Right atrium auricular region (tissue), 2 donors: Measurements from ENCODE around the gene TMTC1. TPM values are rescaled to one million over a fixed set of nuclear protein-coding genes. Genes with fewer than 3 reads are reported as not detected.

Source experiments
- DNase-seq: peaks from one replicate; pipeline ENCODE4 v3.0.0-alpha.2; 2019; ENCODE audit warnings: low spot score
- H3K27ac ChIP-seq, 2 donors: fragments of 200-600 bp; sonication (generic); 1 replicate in 1 of 2; 2 replicates in 1 of 2; pipeline ENCODE4 v1.5.1; 2016 to 2019
- H3K27me3 ChIP-seq, 2 donors: fragments of 200-600 bp; sonication (generic); one replicate each; pipeline versions ENCODE4 v1.5.1 to v1.6.0; 2017 to 2019
- H3K36me3 ChIP-seq: fragments of 200-600 bp; sonication (generic); one replicate; pipeline ENCODE4 v1.5.1; 2016
- H3K4me1 ChIP-seq, 2 donors: fragments of 200-600 bp; sonication (generic); one replicate each; pipeline versions ENCODE4 v1.5.1 to v1.6.0; 2017 to 2019
- H3K4me3 ChIP-seq, 2 donors: fragments of 200-600 bp; sonication (generic); 1 replicate in 1 of 2; 2 replicates in 1 of 2; pipeline ENCODE4 v1.5.1; 2017 to 2019; ENCODE audit warnings: mild to moderate bottlenecking in 1 of 2, moderate library complexity in 1 of 2
- H3K9me3 ChIP-seq, 2 donors: fragments of 200-600 bp; sonication (generic); one replicate each; pipeline ENCODE4 v1.5.1; 2019
- total RNA-seq, 2 donors: library from RNA; depleted of rRNA; stranded (reverse); fragments of >200 nt; gene quantifications; one replicate each; pipeline ENCODE4 v1.1.0, GENCODE V29; 2016
- TF ChIP-seq, protein P1 (sequence below), 2 donors: fragments of 200-600 bp; sonication (generic); IDR thresholded peaks; one replicate each; pipeline ENCODE4 v1.5.1; 2019; ENCODE audit warnings: antibody characterized with exemption in 2 of 2

TMTC1 gene
- total RNA-seq, 2 donors from 2014 or later = 60.1 to 60.3 TPM

DNA sequence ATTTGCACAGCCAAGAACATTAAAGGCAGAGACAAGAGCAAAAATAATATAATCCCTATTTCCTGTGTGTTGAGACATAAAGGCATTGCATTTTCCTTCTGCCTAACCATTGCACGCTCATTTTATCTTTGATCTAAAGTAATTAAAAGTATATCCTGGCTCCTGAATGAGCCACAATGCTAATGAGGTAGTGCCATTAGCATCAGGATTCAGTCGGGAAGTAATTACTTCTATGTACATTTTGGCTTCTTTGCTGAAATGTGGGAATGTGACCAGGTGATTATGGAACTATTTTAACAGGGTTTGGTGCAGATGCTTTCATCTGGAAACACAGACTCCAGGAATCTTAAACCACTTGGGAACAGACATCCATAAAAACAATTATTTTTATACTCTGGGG, 77.4 kb downstream of the TMTC1 start:
- Histone ChIP-seq H3K27ac (no peak overlapping the region), H3K4me3 (no peak overlapping the region), H3K36me3 (peaks cover 4% of the 10 kb centered on the region), H3K9me3 (no peaks in the 10 kb centered on the region), H3K27me3 (no peaks in the 10 kb centered on the region), H3K4me1 (peaks cover 0 to 28% of the 10 kb centered on the region in 2 donors)
- TF ChIP-seq, protein P1, sequence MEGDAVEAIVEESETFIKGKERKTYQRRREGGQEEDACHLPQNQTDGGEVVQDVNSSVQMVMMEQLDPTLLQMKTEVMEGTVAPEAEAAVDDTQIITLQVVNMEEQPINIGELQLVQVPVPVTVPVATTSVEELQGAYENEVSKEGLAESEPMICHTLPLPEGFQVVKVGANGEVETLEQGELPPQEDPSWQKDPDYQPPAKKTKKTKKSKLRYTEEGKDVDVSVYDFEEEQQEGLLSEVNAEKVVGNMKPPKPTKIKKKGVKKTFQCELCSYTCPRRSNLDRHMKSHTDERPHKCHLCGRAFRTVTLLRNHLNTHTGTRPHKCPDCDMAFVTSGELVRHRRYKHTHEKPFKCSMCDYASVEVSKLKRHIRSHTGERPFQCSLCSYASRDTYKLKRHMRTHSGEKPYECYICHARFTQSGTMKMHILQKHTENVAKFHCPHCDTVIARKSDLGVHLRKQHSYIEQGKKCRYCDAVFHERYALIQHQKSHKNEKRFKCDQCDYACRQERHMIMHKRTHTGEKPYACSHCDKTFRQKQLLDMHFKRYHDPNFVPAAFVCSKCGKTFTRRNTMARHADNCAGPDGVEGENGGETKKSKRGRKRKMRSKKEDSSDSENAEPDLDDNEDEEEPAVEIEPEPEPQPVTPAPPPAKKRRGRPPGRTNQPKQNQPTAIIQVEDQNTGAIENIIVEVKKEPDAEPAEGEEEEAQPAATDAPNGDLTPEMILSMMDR (IDR thresholded peaks at IDR 0.05) = no peak
- no peak for DNase-seq

DNA sequence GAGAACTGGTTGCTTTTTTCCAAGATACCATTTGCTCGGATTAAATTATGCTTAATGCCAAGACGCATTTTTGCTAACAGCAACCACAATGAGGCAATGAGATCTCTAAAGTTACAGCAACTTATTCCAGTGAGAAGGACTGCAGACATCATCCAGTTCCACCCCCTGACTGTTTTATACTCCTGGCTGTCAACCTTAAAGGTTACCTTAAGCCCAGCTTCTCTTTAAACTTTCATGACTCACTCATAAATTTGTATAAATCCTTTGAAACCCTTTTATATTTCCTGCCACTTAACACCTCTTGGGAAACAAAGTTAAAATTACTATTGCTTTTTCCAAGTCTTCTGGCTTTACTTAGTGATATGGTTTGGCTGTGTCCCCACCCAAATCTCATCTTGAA, 80.2 kb downstream of the TMTC1 start:
- TF ChIP-seq, protein P1 (IDR thresholded peaks at IDR 0.05) = no peak
- no peak overlapping the region for H3K27ac ChIP-seq
- DNase-seq = no peak
- no peak overlapping the region for H3K4me3 ChIP-seq
- no peaks in the 10 kb centered on the region for H3K9me3 ChIP-seq
- H3K27me3 ChIP-seq = no peaks in the 10 kb centered on the region
- H3K36me3 ChIP-seq = peaks cover 4% of the 10 kb centered on the region
- peaks cover 0 to 12% of the 10 kb centered on the region in 2 donors for H3K4me1 ChIP-seq

DNA sequence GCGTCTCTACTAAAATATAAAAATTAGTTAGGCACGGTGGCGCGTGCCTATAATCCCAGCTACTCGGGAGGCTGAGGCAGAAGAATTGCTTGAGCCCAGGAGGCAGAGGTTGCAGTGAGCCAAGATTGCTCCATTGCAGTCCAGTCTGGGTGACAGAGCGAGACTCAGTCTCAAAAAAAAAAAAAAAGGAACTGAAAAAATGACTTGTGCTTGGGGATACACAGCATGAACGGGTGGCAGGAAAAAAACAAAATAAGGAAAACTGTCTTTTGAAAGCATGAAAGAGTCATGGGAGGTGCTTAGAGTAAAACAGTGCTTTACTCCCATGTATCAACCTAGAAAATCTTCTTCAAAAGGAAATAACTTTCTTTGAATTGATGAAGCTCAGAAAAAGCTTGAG, 80.8 kb downstream of the TMTC1 start:
- peaks cover 4% of the 10 kb centered on the region for H3K36me3 ChIP-seq
- no peaks in the 10 kb centered on the region for H3K27me3 ChIP-seq
- TF ChIP-seq, protein P1 (IDR thresholded peaks at IDR 0.05) = no peak
- DNase-seq = no peak
- no peak overlapping the region for H3K27ac ChIP-seq
- H3K4me1 ChIP-seq = peaks cover 0 to 12% of the 10 kb centered on the region in 2 donors
- H3K9me3 ChIP-seq = no peaks in the 10 kb centered on the region
- no peak overlapping the region for H3K4me3 ChIP-seq

DNA sequence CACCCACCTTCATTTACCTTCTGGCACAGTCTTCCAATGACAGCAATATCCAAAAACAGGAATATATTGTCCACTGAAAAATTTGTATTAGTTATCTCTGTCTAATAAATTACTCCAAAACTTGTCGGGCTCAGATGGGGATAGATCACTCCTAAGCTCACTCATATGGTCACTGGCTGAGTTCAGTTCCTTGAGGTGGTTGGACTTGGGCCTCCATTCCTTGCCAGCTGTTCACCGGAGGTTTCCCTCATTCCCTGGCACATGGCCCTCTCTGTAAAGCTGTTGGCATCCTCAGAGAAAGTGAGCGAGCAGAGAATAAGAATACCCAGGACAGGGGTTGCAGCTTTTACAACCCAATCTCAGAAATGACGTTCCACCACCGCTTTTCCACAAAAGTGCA, 81.5 kb downstream of the TMTC1 start:
- H3K36me3 ChIP-seq = peaks cover 4% of the 10 kb centered on the region
- DNase-seq = no peak
- no peak overlapping the region for H3K27ac ChIP-seq
- H3K27me3 ChIP-seq = no peaks in the 10 kb centered on the region
- no peaks in the 10 kb centered on the region for H3K9me3 ChIP-seq
- peaks cover 0 to 12% of the 10 kb centered on the region in 2 donors for H3K4me1 ChIP-seq
- TF ChIP-seq, protein P1 (IDR thresholded peaks at IDR 0.05) = no peak
- H3K4me3 ChIP-seq = no peak overlapping the region

DNA sequence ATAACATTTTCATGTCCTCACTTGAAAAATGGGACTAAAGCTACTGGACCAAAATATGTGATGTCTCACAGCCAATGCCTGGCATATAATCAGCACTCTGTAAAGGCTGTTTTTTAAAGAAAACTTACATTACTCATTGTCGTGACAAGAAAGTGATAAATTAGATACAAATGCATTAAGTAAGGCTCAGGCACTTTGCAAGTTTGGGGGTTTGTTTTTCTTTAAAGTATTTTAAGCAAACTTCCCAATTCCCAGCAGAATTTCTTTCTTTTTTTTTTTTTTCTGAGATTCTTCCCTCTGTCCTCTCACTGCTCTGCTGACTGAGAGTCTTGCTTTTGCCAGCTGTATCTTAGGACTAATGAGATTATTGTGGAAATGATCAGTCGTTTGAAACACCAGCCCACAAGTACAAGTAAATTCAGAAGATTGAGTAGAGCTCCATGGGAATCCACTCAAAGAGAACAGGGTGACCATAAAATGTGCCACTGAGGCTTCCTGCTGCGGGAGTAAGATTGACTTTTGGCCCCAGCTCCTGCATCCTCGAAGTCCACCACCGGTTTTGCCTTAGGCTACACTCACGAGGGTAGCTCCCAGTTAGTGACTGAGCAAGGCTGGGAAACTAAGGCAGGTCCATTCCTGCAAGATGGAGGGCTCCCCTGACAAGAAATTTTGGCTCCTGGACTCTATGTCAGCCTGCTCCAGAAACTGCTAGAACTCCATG, 82.8 kb downstream of the TMTC1 start:
- Histone ChIP-seq H3K27ac (no peak overlapping the region), H3K4me1 (peaks cover 0 to 4% of the 10 kb centered on the region in 2 donors), H3K4me3 (no peak overlapping the region), H3K27me3 (no peaks in the 10 kb centered on the region), H3K36me3 (peaks cover 4% of the 10 kb centered on the region), H3K9me3 (no peaks in the 10 kb centered on the region)
- no peak for DNase-seq
- TF ChIP-seq, protein P1 (IDR thresholded peaks at IDR 0.05) = no peak

DNA sequence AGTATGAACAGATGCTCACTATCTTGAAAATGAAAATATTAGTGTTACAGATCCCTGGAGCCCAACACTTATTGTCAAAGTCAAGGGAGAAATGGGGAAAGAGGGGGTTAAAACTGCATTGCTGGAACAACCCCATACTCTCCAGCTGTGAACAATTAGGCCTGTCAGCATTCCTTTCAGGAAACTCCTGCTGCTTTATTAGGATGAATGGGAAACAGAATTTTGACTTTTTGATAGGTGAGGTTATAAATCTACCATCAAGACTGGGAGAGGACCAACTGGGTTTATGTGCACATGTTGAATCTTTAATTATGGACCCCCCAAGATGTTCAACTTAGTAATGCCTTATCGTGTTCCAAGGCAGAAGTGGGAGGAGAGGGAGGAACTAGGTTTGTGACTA, 85.0 kb downstream of the TMTC1 start:
- no peaks in the 10 kb centered on the region for H3K36me3 ChIP-seq
- TF ChIP-seq, protein P1 (IDR thresholded peaks at IDR 0.05) = no peak

More for the DNA sequence above, 85.0 kb downstream of the TMTC1 start:
- H3K27ac ChIP-seq = no peak overlapping the region
- H3K9me3 ChIP-seq = no peaks in the 10 kb centered on the region
- H3K27me3 ChIP-seq = no peaks in the 10 kb centered on the region
- no peaks in the 10 kb centered on the region for H3K4me1 ChIP-seq
- H3K4me3 ChIP-seq = no peak overlapping the region
- no peak for DNase-seq
